Liver (tissue), 9 donors: ENCODE measurements around the gene SHMT2. TPM values are rescaled to one million over a fixed set of nuclear protein-coding genes. Genes with fewer than 3 reads are reported as not detected.

ENCODE experiments used
- DNase-seq: peaks from one replicate; pipeline ENCODE4 v3.0.0-alpha.2; 2017; ENCODE audit warnings: low spot score
- H3K27ac ChIP-seq, 2 donors: one replicate each; pipeline ENCODE4 v1.7.0; 2013; ENCODE audit warnings: inconsistent platforms in 2 of 2, low read length in 2 of 2, control low read depth in 1 of 2, low read depth in 1 of 2, mild to moderate bottlenecking in 1 of 2
- H3K27me3 ChIP-seq, 4 donors: one replicate each; pipeline versions ENCODE4 v1.6.1 to v1.7.0; 2013; ENCODE audit warnings: low read length in 3 of 4, inconsistent platforms in 1 of 4, mild to moderate bottlenecking in 1 of 4, moderate library complexity in 1 of 4; ENCODE audit not compliant: control insufficient read depth in 4 of 4, insufficient read depth in 4 of 4
- H3K36me3 ChIP-seq, 4 donors: one replicate each; pipeline versions ENCODE4 v1.6.1 to v1.7.0; 2013; ENCODE audit warnings: low read length in 3 of 4, mild to moderate bottlenecking in 3 of 4, low read depth in 1 of 4, moderate library complexity in 1 of 4; ENCODE audit not compliant: control insufficient read depth in 4 of 4, insufficient read depth in 3 of 4
- H3K4me1 ChIP-seq, 4 donors: one replicate each; pipeline versions ENCODE4 v1.6.1 to v1.7.0; 2013; ENCODE audit warnings: low read length in 3 of 4, mild to moderate bottlenecking in 3 of 4, moderate library complexity in 1 of 4; ENCODE audit not compliant: control insufficient read depth in 4 of 4, insufficient read depth in 4 of 4
- H3K4me3 ChIP-seq, 3 donors: one replicate each; pipeline versions ENCODE4 v1.6.1 to v1.7.0; 2013; ENCODE audit warnings: low read length in 3 of 3, control low read depth in 1 of 3, low read depth in 1 of 3, mild to moderate bottlenecking in 1 of 3
- H3K9ac ChIP-seq, 2 donors: one replicate each; pipeline ENCODE4 v1.7.0; 2013; ENCODE audit warnings: low read length in 2 of 2, mild to moderate bottlenecking in 2 of 2, moderate library complexity in 2 of 2, control low read depth in 1 of 2, low read depth in 1 of 2
- H3K9me3 ChIP-seq, 4 donors: one replicate each; pipeline versions ENCODE4 v1.6.1 to v1.7.0; 2013; ENCODE audit warnings: low read length in 3 of 4; ENCODE audit not compliant: control insufficient read depth in 4 of 4
- ATF3 ChIP-seq: IDR thresholded peaks from 2 replicates; pipeline ENCODE4 v1.6.1; 2016; ENCODE audit warnings: antibody characterized with exemption
- CTCF ChIP-seq: fragments of 150-350 bp; IDR thresholded peaks from 2 replicates; pipeline ENCODE4 v1.5.1; 2017; ENCODE audit warnings: improper control_type of control experiment, low read depth, low read length; ENCODE audit not compliant: missing input control
- EGR1 ChIP-seq, 2 donors: IDR thresholded peaks; 2 replicates each; pipeline ENCODE4 v1.6.1; 2016 to 2018; ENCODE audit warnings: antibody characterized with exemption in 2 of 2, low read depth in 2 of 2
- FOXA2 ChIP-seq: IDR thresholded peaks from 2 replicates; pipeline ENCODE4 v1.6.1; 2016; ENCODE audit warnings: antibody characterized with exemption
- GABPA ChIP-seq, 2 donors: IDR thresholded peaks in 1 of 2; conservative IDR thresholded peaks in 1 of 2; 2 replicates each; pipeline ENCODE4 v1.6.1; 2016; ENCODE audit warnings: antibody characterized with exemption in 2 of 2, mild to moderate bottlenecking in 1 of 2, moderate library complexity in 1 of 2
- HNF4G ChIP-seq: IDR thresholded peaks from 2 replicates; pipeline ENCODE4 v1.6.1; 2016; ENCODE audit warnings: antibody characterized with exemption
- JUND ChIP-seq, 2 donors: IDR thresholded peaks; 2 replicates each; pipeline ENCODE4 v1.6.1; 2016; ENCODE audit warnings: antibody characterized with exemption in 2 of 2
- NR2F2 ChIP-seq: IDR thresholded peaks from 2 replicates; pipeline ENCODE4 v1.6.1; 2016; ENCODE audit warnings: antibody characterized with exemption
- RAD21 ChIP-seq, 2 donors: IDR thresholded peaks; 2 replicates each; pipeline ENCODE4 v1.6.1; 2016; ENCODE audit warnings: antibody characterized with exemption in 2 of 2, mild to moderate bottlenecking in 2 of 2
- RXRA ChIP-seq, 2 donors: IDR thresholded peaks; 2 replicates each; pipeline ENCODE4 v1.6.1; 2017 to 2018; ENCODE audit warnings: antibody characterized with exemption in 2 of 2, mild to moderate bottlenecking in 1 of 2
- SP1 ChIP-seq: IDR thresholded peaks from 2 replicates; pipeline ENCODE4 v1.6.1; 2018; ENCODE audit warnings: antibody characterized with exemption, mild to moderate bottlenecking
- TAF1 ChIP-seq: conservative IDR thresholded peaks from 2 replicates; pipeline ENCODE4 v1.6.1; 2016; ENCODE audit warnings: antibody characterized with exemption, mild to moderate bottlenecking
- ZBTB33 ChIP-seq: IDR thresholded peaks from 2 replicates; pipeline ENCODE4 v1.6.1; 2016; ENCODE audit warnings: antibody characterized with exemption
- WGBS: extraction: QIAGEN DNeasy Blood & Tissue Kit; methylation state at CpG from one replicate; pipeline ENCODE4 v1.1.7; 2013; 5-methylcytosine and 5-hydroxymethylcytosine counted together
- polyA plus RNA-seq, 2 donors: library from polyadenylated mRNA; stranded (reverse) in 1 of 2; unstranded in 1 of 2; fragments of 200-250 nt in 1 of 2; fragments of >200 nt in 1 of 2; fragmentation: Nextera tagmentation in 1 of 2; extraction: Ambion mirVana in 1 of 2; gene quantifications; one replicate each; pipeline versions ENCODE4 v1.2.1 to v1.2.3, GENCODE V29; 2013 to 2015
- total RNA-seq, 2 donors: library from RNA; depleted of rRNA; stranded (reverse); fragments of >200 nt; gene quantifications; one replicate each; pipeline ENCODE4 v1.2.3, GENCODE V29; 2014
- donor health status: healthy.
- donor health status: healthy.
- donor health status: healthy.
- donor health status: healthy.
- donor health status: healthy.

SHMT2 gene
- total and polyA plus RNA-seq, 4 donors: 66.7 to 276 (median 179) TPM

- no peak overlapping the region for H3K27ac ChIP-seq
- H3K36me3 ChIP-seq: peaks cover 42 to 87% (median 48%) of the 10 kb centered on the region in 4 donors
- DNase-seq: no peak
- H3K9me3 ChIP-seq: no peaks in the 10 kb centered on the region
- H3K9ac ChIP-seq: no peak overlapping the region
- H3K4me1 ChIP-seq: no peaks in the 10 kb centered on the region
- no peak for TF ChIP-seq RXRA (IDR thresholded peaks at IDR 0.05)
- no peak for TF ChIP-seq SP1
- no peak for TF ChIP-seq JUND (IDR thresholded peaks at IDR 0.05)
- 82% methylated on average over 22 of the region's 22 CpGs for WGBS
- H3K4me3 ChIP-seq: no peak overlapping the region
- H3K27me3 ChIP-seq: no peaks in the 10 kb centered on the region
Measured at GRCh38 chr12:57208631-57209282, 20.8 kb upstream of the SHMT2 start.

GRCh38 chr12:57209916-57210315 is 19.6 kb upstream of the SHMT2 start:
- H3K27me3 ChIP-seq: no peaks in the 10 kb centered on the region
- H3K4me1 ChIP-seq: no peaks in the 10 kb centered on the region
- peaks cover 35 to 75% (median 38%) of the 10 kb centered on the region in 4 donors for H3K36me3 ChIP-seq
- no peak for DNase-seq
- H3K9ac ChIP-seq: no peak overlapping the region
- no peak for TF ChIP-seq JUND (IDR thresholded peaks at IDR 0.05)
- no peak for TF ChIP-seq GABPA (IDR thresholded peaks at IDR 0.05 in 1 of 2, conservative IDR thresholded peaks at IDR 0.05 in 1 of 2)
- no peak for TF ChIP-seq NR2F2
- TF ChIP-seq RXRA (IDR thresholded peaks at IDR 0.05): no peak
- TF ChIP-seq SP1: no peak
- TF ChIP-seq ZBTB33: no peak
- TF ChIP-seq TAF1: no peak
- no peak for TF ChIP-seq CTCF
- TF ChIP-seq HNF4G: no peak
- no peak for TF ChIP-seq FOXA2
- no peak for TF ChIP-seq EGR1 (IDR thresholded peaks at IDR 0.05; ENCODE audit: low read depth in 2 of 2)
- no peak for TF ChIP-seq ATF3
- WGBS: 90% methylated on average over 8 of the region's 8 CpGs
- H3K27ac ChIP-seq: no peak overlapping the region
- no peaks in the 10 kb centered on the region for H3K9me3 ChIP-seq
- H3K4me3 ChIP-seq: no peak overlapping the region

- no peak overlapping the region for H3K4me3 ChIP-seq
- no peak for TF ChIP-seq RAD21 (IDR thresholded peaks at IDR 0.05)
- no peak for TF ChIP-seq RXRA (IDR thresholded peaks at IDR 0.05)
- no peak for TF ChIP-seq EGR1 (IDR thresholded peaks at IDR 0.05; ENCODE audit: low read depth in 2 of 2)
- H3K27me3 ChIP-seq: no peaks in the 10 kb centered on the region
- DNase-seq: no peak
- peaks cover 0 to 4% (median 0%) of the 10 kb centered on the region in 4 donors for H3K4me1 ChIP-seq
- no peak overlapping the region for H3K27ac ChIP-seq
- H3K9me3 ChIP-seq: no peaks in the 10 kb centered on the region
- no peak overlapping the region for H3K9ac ChIP-seq
- 95% methylated on average over 15 of the region's 15 CpGs for WGBS
- peaks cover 32 to 70% (median 34%) of the 10 kb centered on the region in 4 donors for H3K36me3 ChIP-seq
Measured at GRCh38 chr12:57210461-57210860, 19.1 kb upstream of the SHMT2 start.
